ENCODE results near the gene EXOC3. TPM values are rescaled to one million over a fixed set of nuclear protein-coding genes. Genes with fewer than 3 reads are reported as not detected.

The EXOC3 gene
- total RNA-seq, 2 experiments from 2014 or later = 41.6 to 44.4 TPM

DNA sequence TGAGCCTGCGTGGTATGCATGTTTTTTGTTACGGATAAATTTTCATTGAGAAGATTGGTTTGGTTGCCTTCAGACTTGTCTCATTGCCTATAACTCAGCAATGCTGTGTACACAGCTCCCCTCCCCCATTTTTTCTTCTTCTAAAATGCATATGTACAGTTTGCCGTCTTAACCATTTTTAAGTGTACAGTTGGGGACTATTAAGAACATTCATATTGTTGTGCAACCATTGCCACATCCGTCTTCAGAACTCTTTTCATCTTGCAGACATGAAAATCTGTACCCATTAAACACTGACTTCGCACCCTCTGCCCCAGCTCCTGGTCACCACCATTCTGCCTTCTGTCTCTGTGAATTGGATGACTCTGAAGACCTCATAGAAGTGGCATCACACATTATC, 6.2 kb downstream of the EXOC3 start:
- CTCF ChIA-PET = no interaction called here
- POLR2A ChIA-PET = no interaction called here

GRCh38 chr5:451587-452458, 8.8 kb downstream of the EXOC3 start:
- ChIA-PET CTCF (no interaction called here), POLR2A (no interaction called here)

DNA sequence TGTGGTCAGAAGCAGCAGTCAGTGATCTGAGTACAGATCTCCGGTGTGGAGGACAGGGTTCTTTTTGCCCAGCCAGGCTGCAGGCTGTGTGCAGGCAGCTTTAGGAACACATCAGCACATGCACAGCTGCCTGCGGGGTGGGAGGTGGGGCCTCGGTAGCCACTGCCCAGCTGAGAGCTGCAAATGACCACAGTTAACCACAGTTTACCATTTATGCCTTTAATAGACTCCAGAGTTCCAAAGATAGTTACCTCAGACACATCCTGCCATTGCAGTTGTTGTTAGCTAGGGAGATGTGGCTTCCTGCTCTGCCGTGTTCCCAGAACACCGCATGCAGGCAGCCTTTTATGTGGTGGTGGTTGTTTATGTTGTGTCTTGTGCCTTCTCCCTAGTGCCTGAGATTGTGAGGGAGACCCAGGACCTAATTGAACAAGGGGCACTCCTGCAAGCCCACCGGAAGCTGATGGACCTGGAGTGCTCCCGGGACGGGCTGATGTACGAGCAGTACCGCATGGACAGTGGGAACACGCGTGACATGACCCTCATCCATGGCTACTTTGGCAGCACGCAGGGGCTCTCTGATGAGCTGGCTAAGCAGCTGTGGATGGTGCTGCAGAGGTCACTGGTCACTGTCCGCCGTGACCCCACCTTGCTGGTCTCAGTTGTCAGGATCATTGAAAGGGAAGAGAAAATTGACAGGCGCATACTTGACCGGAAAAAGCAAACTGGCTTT, 10.2 kb downstream of the EXOC3 start:
- POLR2A ChIA-PET = no interaction called here
- CTCF ChIA-PET = no interaction called here

- CTCF ChIA-PET = no interaction called here
- POLR2A ChIA-PET = no interaction called here
Measured at GRCh38 chr5:453725-454481, 10.9 kb downstream of the EXOC3 start.

DNA sequence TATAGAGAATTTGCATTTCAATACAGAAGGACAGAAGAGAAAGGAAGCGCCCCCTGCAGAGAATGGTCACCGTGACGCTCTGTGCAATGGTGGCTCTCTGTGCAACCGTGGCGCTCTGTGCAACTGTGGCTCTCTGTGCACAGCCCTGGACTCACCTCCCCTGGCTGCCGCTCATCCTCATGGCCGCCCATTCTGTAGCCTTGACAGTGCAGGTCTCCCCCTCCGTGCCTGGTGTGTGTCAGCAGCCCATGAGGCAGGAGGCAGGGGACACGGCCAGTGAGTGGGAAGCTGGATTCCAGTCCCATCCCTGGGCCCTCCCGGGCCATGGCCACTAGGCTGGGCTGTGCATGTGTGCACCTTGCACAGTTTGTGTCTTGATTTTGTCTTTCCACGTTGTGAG, 12.0 kb downstream of the EXOC3 start:
- ChIA-PET POLR2A (no interaction called here), CTCF (interaction anchor here (0.7 kb wide), 1 partner anchor 193 kb away, joined by 3 read pairs; no protein-coding TSS in a partner anchor)

DNA sequence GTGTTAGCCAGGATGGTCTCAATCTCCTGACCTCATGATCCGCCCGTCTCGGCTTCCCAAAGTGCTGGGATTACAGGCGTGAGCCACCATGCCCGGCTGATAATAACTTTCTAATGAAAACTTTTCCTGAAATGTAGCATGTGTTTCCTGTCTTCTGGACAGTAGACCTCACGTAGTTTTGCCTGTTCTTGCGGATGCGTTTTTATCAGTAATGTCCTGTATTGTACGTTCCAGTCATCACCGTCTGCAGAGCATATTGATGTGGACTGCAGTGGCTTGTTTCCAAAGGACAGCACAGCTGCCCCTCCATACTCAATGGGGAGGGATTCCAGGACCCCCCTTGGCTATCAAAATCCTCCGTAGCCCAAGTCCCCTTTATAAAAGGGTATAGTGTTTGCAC, 12.8 kb downstream of the EXOC3 start:
- CTCF ChIA-PET = interaction anchor here (1.4 kb wide), 1 partner anchor 9 kb away, joined by 7 read pairs; no protein-coding TSS in a partner anchor
- POLR2A ChIA-PET = no interaction called here

DNA sequence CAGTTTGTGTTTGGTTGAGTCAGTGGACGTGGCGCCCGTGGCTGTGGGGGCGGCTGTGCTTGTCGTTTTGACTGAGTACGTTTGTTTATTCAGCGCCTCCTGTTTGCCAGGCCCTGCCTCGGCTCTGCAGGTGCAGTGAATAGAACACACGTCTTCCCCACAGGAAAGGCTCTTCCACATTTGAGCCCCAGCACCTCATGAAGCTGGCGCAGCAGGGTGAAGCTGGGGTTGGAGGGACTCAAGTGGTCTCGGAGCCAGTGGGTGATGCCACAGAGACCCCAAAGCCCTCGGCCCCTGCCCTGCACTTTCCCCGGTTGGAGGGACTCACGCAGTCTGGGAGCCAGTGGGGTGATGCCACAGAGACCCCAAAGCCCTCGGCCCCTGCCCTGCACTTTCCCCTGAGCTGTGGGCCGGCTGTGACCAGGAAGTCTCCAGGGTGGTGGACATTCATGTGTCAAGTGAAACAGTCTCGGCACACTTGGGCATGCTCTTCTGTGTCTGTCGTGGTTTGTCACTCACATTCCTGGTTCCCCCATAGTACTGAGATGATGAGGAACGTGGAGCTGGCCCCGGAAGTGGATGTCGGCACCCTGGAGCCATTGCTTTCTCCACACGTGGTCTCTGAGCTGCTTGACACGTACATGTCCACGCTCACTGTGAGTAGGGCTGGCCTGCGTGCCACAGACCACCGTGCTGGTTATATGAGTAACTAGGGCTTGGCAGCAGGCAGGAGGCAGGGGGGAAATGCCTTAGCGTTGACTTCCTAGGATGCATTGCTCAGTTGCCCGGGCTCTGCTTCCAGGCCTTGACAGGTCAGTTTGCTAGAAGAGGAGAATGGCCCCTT, 13.6 kb downstream of the EXOC3 start:
- CTCF ChIA-PET = interaction anchor here (1.4 kb wide), 1 partner anchor 10 kb away, joined by 7 read pairs; no protein-coding TSS in a partner anchor
- POLR2A ChIA-PET = interaction anchor here (0.6 kb wide), 1 partner anchor 10 kb away, joined by 3 read pairs; no protein-coding TSS in a partner anchor

GRCh38 chr5:457195-457961, 14.4 kb downstream of the EXOC3 start:
- ChIA-PET POLR2A (no interaction called here), CTCF (interaction anchor here (1.4 kb wide), 1 partner anchor 11 kb away, joined by 7 read pairs; no protein-coding TSS in a partner anchor)

- ChIA-PET POLR2A (interaction anchor here (0.7 kb wide), 1 partner anchor 115 kb away, joined by 5 read pairs; no protein-coding TSS in a partner anchor), CTCF (interaction anchor here (0.7 kb wide), 1 partner anchor 12 kb away, joined by 3 read pairs; no protein-coding TSS in a partner anchor)
Measured at GRCh38 chr5:458547-459353, 15.8 kb downstream of the EXOC3 start.

GRCh38 chr5:459562-460272, 16.7 kb downstream of the EXOC3 start:
- POLR2A ChIA-PET = no interaction called here
- CTCF ChIA-PET = no interaction called here

DNA sequence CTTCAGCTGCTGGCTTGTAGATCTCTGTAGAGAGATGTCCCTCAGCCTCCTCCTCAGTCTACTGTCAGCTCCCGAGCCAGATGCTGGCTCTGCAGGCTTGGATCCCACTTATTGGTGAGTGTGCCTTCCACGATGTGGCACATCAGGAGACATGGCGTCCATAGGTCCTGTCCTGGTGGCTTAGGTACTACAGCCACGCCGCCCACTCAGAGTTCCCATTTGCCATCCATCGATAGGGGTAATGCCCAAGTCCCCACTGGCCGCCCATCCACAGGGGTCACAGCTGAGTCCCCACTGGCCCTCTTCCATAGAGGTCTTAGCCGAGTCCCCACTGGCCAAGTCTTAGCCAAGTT, 17.3 kb downstream of the EXOC3 start:
- ChIA-PET CTCF (no interaction called here), POLR2A (no interaction called here)

DNA sequence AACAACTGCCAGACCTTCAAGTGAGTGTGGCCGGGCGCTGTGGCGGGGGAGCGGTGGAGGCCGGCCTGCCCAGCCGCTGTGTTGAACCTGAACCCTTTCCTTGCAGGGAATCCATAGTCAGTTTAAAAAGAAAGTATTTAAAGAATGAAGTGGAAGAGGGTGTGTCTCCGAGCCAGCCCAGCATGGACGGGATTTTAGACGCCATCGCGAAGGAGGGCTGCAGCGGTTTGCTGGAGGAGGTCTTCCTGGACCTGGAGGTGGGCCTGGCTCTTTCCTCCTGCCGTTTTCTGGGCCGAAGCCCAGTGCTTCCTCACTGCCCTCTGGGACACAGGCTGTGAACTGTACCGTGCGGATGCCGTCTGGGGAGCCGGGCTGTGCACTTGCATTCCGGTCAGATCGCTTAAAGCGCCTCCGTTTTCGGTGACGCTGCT, 19.1 kb downstream of the EXOC3 start:
- POLR2A ChIA-PET = no interaction called here
- CTCF ChIA-PET = interaction anchor here (1.0 kb wide), 1 partner anchor 15 kb away, joined by 3 read pairs; no protein-coding TSS in a partner anchor

DNA sequence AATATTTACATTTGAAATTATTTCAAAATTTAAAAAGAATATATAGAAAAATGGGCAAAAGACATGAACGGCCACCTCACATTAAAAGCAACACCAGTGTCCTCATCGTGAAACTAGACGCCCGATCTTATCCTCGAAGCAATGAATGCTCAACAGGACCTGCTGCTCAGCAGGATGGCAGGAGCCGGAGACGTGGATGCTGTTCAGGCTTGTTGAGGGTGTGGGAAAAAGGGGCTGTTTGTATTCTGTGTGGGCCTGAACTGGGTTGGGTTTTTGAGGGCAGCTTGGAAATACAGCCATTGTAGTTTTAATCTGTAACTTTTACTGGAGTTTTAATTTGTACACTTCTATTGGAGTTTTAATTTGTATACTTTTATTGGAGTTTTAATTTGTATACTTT, 20.3 kb downstream of the EXOC3 start:
- ChIA-PET CTCF (no interaction called here), POLR2A (no interaction called here)

DNA sequence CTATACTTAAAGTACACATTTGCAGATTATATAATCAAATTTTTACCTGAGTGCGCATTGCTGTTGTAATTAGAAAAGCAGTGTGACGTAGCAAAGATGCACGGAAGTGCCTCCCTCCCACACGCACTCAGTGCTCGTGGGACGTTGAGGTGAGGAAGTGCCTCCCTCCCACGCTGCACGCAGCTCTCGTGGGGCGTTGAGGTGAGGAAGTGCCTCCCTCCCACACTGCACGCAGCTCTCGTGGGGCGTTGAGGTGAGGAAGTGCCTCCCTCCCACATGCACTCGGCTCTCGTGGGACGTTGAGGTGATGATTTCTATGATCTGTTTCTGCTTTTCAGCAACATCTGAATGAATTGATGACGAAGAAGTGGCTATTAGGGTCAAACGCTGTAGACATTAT, 21.0 kb downstream of the EXOC3 start:
- CTCF ChIA-PET = no interaction called here
- POLR2A ChIA-PET = no interaction called here

DNA sequence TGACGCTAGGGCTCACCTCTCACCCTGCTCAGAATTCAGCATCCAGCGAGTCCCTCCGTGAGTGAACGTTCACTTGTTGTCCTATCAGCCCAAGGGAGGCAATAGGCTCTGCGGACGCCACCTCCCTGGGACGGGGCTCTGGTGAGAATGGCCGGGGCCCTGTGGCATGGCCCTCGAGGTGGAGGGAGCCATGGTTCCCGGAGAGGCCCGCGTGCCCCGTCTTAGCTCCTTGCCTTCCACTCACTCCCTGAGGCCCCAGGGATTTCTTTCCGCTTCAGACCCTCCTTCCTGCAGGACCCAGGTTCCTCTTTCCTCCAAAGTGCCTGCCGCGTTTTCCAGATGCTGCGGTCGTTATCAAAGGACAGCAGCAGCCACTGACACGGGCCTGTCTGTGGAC, 21.5 kb downstream of the EXOC3 start:
- CTCF ChIA-PET = no interaction called here
- POLR2A ChIA-PET = no interaction called here

DNA sequence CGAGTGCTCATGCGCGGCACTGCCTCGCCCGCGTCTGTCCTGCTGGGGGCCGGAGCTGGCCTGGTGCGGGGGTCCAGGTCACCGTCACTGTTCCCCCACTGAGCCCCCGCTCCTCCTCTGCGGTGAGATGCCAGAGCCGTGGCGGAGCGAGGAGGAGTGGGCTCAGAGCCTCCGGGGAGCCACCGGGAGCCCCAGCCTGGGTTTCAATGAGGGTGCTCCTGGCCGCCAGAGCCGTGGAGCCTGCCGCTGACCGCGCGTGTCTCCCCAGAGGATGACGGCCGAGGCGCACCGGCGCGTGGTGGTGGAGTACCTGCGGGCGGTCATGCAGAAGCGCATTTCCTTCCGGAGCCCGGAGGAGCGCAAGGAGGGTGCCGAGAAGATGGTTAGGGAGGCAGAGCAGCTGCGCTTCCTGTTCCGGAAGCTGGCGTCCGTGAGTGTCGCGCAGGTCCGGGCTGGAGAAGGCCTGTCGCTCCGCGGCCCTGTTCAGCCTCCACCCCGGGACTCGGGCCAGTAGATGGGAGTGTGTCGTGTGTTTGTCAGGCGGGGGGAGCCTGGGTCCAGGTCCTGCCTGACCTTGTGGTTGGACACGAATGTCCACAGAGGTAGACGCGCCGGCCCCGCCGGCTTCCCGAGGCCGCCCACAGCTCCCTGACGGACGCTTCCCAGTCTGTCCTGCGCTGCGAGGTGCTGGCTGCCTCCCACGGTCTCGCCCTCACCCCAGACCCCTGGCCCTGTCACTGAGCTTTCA, 22.0 kb downstream of the EXOC3 start:
- CTCF ChIA-PET = no interaction called here

More for the DNA sequence above, 22.0 kb downstream of the EXOC3 start:
- POLR2A ChIA-PET = no interaction called here
